IPS DF 4.7 (cell line): ENCODE data around the gene CCDC30.

Experiments
- DNase-seq: peaks from one replicate; pipeline ENCODE4 v3.0.0-alpha.2; 2013; ENCODE audit warnings: low spot score; ENCODE audit errors: extremely low read depth

The CCDC30 gene

DNA sequence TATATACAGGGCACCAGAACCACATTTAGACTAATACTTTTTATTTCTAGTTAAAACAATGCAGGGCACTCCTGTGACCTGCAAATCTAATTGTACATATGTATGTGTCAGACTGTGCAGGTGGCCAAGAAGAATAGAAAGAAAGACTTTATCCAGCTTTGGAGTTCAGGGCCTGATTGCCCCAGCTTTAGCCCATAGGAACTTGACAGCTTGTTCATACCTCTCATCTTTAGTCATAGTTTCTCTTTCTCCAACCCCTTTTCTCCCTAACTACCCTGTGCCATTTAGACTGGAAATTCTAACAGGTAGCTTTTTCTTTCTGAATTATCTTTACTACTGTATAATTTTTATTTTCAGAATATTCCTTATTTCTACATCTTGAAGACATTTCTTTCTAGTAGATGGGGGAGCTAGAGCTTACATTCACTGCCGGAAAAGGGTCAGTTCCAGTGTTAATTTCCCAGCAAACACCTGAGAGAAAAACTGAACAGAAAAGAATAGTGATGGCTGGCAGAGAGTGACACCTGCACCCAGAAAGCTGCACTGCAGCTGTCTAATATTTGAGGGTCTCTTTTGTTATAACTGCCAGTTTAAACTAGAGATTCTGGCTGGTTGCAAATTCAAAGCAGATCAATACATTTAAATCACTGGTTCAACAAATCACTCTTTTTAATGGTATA lies 227.5 kb downstream of the CCDC30 start:
- no peak for DNase-seq

DNA sequence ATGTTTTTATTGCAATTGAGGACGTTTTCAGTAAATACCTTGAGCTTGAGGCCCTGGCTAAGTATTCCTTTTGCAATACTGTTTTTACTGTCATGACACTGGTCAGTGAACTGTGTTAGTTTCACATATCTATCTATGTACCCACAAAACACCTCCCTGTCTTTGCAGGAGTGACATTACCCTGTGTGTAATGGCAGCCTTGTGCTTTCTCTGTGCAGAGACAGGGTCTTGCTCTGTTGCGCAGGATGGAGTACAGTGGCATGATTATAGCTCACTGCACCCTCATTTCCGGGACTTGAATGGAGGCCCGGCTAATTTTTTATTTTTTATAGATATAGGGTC lies 228.0 kb downstream of the CCDC30 start:
- no peak for DNase-seq

DNA sequence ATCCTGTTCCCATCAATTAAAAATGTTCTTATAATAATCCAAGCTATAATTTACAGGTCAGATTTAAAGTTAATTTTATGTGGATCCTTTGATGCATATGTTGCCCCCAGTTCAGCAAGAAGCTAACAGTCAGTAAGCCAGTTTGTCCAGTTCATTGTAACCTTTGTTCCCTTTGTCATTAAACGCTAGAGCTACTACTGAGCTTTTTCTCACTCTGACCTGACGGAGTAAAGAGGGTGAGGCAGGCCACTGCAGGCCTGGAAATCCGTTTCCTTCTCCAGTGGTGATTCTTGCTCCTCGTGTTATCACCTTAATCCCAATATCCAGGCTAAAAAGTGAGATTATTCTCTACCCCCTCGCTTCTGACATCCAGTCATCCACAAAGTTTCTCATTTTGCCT lies 229.4 kb downstream of the CCDC30 start:
- no peak for DNase-seq

DNA sequence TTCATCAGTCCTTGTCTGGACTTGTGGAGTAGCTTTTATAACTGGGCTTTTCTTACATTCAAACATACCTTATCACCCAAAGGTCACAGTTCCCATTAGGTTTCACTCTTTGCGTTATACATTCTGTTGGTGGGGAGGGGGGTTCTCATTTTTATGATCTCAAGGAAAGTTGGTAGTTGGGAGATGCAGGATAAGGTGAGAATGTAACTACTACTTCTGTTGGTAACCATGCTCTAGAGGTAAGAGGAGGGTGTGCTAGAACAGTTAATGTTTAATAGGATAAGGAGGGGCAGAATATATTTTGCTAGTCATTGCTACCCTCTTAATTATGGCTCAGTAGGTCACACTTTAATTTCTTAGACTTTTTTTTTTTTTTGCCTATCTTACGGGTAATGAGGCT lies 229.8 kb downstream of the CCDC30 start:
- no peak for DNase-seq

DNA sequence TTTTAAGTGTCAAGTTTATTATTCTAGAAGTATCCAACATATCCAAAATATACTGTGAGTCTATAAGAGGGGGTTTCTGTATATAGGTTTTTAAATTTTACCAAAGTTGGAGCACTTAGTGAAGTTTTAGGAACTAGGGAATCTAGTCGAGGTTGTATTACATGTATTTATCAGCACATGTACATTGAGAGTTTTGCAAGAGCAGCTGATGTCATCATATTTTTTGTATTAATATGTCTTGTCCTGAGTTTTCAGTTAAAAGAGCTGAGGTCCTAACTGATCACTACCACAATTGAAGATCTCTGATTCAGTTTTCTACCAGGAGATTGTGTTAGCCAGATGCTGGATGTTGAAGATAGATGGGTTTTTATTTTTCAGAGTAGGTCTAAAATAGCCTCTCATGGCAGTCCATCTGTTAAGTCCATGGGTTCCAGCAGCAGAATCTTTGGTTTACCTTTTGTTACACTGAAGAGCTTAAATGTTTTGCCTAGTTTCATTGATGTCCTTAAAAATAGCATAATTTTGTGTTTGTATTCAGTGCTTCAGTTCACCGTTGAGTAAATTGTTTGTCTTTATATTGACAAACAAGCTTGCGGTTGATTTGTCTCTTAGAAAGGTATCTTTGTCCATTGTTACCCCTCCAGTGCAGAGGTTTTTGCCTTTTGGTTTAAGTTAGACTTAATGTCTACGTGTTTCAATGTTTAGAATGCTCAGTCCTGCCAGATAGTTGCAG lies 235.2 kb downstream of the CCDC30 start:
- no peak for DNase-seq

DNA sequence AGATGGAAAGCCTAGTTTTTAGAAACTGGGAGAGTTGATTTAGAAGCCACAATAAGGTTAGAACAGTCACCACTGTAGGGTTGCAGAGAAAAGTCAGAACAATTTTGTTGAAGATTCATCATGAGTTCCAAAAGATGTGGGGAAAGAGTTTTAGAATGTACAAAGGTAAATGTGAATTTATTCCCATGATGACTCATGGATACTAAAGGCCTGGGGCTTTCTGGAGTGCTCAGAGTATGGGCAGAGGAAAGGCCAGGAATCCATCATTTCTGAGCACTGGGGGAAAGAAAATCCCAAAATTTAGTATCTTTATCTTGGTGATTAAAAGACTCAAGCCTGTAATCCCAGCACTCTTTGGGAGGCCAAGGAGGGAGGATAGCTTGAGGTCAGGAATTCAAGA lies 236.9 kb downstream of the CCDC30 start:
- DNase-seq = no peak

DNA sequence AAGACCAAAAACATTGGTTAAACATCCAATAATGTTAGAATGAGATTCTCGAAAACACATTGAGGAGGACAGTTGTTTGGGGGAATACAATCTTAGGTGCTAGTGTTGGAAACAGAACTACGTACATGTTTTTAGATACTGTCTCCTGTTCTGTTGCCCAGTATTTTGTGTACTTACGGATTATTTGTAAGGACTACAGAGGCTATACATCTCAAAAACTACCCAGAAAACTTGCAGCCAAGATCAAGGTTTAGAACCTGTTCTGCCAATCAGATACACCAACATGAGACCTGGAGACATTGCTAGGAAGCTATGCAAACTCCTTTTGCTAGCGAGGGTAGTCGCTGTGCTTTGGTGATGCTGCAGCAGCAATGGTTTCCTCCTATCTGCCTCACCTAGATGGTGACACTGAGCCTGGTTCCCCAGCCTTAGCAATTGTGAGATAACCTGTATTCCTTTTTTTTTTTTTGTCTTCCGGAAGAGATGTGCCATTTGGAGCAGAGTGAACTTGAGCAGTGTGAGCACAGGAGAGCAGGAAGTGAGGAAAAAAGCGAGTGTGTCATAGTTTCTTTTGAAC lies 240.9 kb downstream of the CCDC30 start:
- DNase-seq = no peak
